ENCODE measurements around the gene ATF4.

Gene ATF4

DNA sequence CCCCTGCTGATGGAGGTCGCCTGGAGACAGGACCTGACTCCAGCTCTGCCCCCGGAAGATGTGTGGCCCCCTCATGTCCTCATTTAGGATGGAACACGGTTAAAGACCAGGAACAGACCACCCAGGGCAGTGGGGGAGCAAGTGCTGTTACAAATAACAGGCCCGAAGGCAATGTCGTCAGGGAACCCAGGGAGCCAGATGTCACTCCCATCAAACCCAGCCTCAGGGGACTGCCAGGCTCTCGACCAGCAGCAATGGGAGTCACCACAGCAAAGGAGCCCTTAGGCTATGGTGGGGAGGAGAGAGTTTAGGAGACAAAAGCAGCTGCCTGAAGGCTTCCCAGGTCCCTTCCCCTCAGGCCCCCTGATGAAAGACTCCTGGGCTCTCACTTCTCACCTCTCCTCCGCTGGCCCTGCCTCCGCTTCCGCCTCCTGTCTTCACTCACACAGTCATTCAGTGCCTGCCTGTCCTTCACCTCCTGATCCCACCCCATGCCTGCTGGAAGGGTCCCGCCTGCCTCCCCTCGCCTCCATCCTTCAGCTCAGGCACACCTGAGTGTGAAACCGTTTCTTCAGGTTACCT lies 7.8 kb downstream of the ATF4 start:
- peak overlapping the region; percentile 98 for H3K27ac ChIP-seq
- no peak for TF ChIP-seq CTCF (conservative IDR thresholded peaks at IDR 0.05)

GRCh38 chr22:39528681-39529486 lies 8.5 kb downstream of the ATF4 start:
- peak; percentile 98 for TF ChIP-seq CTCF (conservative IDR thresholded peaks at IDR 0.05)
- H3K27ac ChIP-seq, result peak overlapping the region; percentile 98

- H3K27ac ChIP-seq, result peak overlapping the region; percentile 98
- no peak; the same call in none of the 2 replicates for TF ChIP-seq CTCF (conservative IDR thresholded peaks at IDR 0.05)
Observed at GRCh38 chr22:39529487-39529851, 9.1 kb downstream of the ATF4 start.

GRCh38 chr22:39530116-39530515 lies 9.8 kb downstream of the ATF4 start:
- peak overlapping the region; percentile 98 for H3K27ac ChIP-seq
- TF ChIP-seq CTCF (conservative IDR thresholded peaks at IDR 0.05), result no peak

DNA sequence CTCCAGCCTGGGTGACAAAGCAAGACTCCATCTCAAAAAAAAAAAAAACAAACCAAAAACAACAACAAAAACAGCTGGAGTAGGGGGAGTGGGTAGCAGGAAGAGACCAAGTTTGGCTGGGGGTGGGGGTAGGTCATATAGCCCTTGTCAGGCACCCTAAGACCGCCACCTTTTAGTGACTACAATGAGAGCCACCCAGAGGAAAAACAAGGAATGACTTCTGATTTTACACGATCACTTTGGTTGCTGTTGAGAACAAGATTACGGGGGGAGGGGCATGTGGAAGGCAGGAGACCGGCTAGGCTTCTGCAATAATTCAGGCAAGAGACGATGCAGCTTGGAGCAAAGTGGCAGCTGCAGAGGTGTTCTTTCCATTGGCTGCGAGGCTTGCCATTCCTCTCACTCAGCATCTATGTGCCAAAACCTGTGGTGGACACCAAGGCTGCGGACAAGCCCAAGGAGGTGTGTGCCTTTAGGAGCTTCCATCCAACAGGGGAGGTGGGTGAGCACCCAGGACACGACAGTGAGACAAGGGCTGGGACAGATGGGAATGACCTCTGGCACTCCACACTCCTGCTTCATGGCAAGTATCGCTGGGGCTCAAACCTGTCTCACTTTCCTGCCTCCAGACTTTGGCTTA lies 10.4 kb downstream of the ATF4 start:
- peak overlapping the region; percentile 98 for H3K27ac ChIP-seq
- TF ChIP-seq CTCF (conservative IDR thresholded peaks at IDR 0.05), result peak; percentile 24

DNA sequence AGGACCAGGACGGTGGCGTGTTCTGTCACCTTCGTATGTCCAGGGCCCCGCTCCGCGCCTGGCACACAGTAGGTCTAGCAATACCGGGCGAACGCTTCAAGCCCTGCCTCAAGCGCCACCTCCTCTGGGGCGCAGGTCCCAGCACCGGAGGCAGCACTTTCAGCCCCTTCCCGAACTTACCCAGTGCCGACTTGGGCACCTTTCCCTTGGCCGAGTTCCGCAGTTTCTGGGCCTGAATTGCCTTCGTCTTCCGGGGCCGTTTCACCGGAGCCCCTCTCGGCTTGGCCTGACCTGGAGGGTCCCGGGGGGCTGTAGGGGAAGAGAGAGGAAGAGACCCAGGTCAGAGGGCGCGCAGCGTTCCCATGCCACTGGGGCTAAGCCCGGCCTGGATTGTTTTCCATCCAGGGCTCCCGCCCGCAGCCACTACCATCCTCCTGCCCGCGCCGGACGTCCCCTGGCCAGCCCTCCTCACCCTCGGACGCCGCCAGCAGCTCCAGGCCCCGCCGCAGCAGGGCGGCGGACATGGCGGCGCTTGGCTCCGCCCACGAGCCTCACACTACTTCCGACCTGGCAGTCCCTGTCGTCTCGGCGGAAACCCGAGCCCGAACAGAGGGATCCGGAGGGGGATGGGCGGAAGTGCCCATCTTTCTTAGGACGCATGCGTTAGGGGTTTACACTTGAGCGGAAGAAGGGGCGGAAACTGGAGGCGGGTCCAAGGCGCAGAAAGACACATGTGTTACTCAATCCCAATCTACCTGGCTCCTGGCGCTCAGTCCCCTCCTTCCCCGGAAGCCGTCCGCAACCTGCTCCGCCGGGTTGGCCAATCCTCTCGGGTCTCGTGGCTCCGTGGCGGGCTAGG lies 12.1 kb downstream of the ATF4 start, which contains the start of gene RPS19BP1:
RPS19BP1 (minus strand) TSS at position 534 of the 859 bp plus-strand sequence; CDS start at position 524, 10 bp downstream.
- TF ChIP-seq CTCF (conservative IDR thresholded peaks at IDR 0.05), result no peak
- H3K27ac ChIP-seq, result peak within 1 kb of the TSS; percentile 98

Data from VCaP (cell line).